DND-41 (cell line): Measurements from ENCODE around the gene RGS5.

Experiments
- EZH2 ChIP-seq: IDR thresholded peaks from 3 replicates; pipeline ENCODE4 v1.6.1; 2012; ENCODE audit warnings: borderline replicate concordance, low read depth, mild to moderate bottlenecking, moderate library complexity, low read length, inconsistent platforms; ENCODE audit not compliant: severe bottlenecking
- TF ChIP-seq, protein P1 (sequence below): IDR thresholded peaks from 2 replicates; pipeline ENCODE4 v1.5.1; 2012; ENCODE audit warnings: borderline replicate concordance, low read length, moderate library complexity, mild to moderate bottlenecking; ENCODE audit not compliant: poor library complexity, severe bottlenecking; ENCODE audit errors: extremely low read depth

DNA sequence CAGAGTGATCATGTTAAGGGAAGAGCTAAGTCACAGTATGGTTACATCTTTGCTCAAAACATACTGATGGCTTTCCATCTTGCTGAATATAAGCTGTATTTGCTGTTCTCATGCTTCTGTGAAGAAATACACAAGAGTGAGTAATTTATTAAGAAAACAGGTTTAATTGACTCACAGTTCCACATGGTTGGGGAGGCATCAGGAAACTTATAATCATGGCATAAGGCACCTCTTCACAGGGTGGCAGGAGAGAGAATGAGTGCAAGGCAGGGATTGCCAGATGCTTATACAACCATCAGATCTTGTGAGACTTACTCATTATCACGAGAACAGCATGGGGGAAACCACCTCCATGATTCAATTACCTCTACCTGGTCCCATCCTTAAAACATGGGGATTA, 24.4 kb upstream of the RGS5 start:
- no peak for TF ChIP-seq EZH2
- TF ChIP-seq, protein P1, sequence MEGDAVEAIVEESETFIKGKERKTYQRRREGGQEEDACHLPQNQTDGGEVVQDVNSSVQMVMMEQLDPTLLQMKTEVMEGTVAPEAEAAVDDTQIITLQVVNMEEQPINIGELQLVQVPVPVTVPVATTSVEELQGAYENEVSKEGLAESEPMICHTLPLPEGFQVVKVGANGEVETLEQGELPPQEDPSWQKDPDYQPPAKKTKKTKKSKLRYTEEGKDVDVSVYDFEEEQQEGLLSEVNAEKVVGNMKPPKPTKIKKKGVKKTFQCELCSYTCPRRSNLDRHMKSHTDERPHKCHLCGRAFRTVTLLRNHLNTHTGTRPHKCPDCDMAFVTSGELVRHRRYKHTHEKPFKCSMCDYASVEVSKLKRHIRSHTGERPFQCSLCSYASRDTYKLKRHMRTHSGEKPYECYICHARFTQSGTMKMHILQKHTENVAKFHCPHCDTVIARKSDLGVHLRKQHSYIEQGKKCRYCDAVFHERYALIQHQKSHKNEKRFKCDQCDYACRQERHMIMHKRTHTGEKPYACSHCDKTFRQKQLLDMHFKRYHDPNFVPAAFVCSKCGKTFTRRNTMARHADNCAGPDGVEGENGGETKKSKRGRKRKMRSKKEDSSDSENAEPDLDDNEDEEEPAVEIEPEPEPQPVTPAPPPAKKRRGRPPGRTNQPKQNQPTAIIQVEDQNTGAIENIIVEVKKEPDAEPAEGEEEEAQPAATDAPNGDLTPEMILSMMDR = no peak
